Mucosa of descending colon (tissue), 3 donors: ENCODE data around the gene TWSG1. TPM values are rescaled to one million over a fixed set of nuclear protein-coding genes. Genes with fewer than 3 reads are reported as not detected.

Experiments
- ATAC-seq: fragments of 200-7000 bp; cut with Tn5 transposase; one replicate; pipeline ENCODE4 v1.9.1; 2020; ENCODE audit warnings: mild to moderate bottlenecking, moderate library complexity
- DNase-seq, 3 donors: peaks; one replicate each; pipeline ENCODE4 v3.0.0-alpha.2; 2020
- H3K36me3 ChIP-seq: fragments of 200-600 bp; one replicate; pipeline ENCODE4 v1.8.0; 2021; ENCODE audit warnings: low read depth, mild to moderate bottlenecking
- H3K4me1 ChIP-seq: fragments of 200-600 bp; one replicate; pipeline ENCODE4 v1.8.0; 2021; ENCODE audit warnings: low read depth, mild to moderate bottlenecking
- H3K4me3 ChIP-seq: fragments of 200-600 bp; one replicate; pipeline ENCODE4 v1.8.0; 2021; ENCODE audit warnings: mild to moderate bottlenecking
- H3K9me3 ChIP-seq: fragments of 200-600 bp; one replicate; pipeline ENCODE4 v1.8.0; 2021; ENCODE audit warnings: mild to moderate bottlenecking
- CTCF ChIP-seq: fragments of 200-600 bp; IDR thresholded peaks from one replicate; pipeline ENCODE4 v1.8.0; 2022; ENCODE audit warnings: antibody characterized with exemption, mild to moderate bottlenecking
- intact Hi-C, 2 donors: fragments of 100-400 bp; cut with DNase I in 1 of 2; cut with micrococcal nuclease in 1 of 2; formaldehyde crosslinking; loops; one replicate each; pipeline versions ENCODE4 v1.11.0 to v1.11.1; 2022; cut with DNase I, micrococcal nuclease
- total RNA-seq, 3 donors: library from RNA; stranded (reverse); fragmentation: NEBNext Ultra II Directional in 2 of 3; extraction: Animal tissue kit (Norgen Biotek cat#: 25700) in 2 of 3; gene quantifications; one replicate each; pipeline versions ENCODE4 v1.2.1 to v1.2.4, GENCODE V29; 2021 to 2023
- donor health status: DM: no; HTN: no; CAD: no; lungs with moderate emphysema.
- donor health status: DM: no; HTN: no; CAD: no.
- donor health status: DM: no; HTN: yes; CAD: no.

Gene TWSG1
- total RNA-seq, 3 donors from 2014 or later, result 10.5 to 45.3 (median 17.8) TPM

DNA sequence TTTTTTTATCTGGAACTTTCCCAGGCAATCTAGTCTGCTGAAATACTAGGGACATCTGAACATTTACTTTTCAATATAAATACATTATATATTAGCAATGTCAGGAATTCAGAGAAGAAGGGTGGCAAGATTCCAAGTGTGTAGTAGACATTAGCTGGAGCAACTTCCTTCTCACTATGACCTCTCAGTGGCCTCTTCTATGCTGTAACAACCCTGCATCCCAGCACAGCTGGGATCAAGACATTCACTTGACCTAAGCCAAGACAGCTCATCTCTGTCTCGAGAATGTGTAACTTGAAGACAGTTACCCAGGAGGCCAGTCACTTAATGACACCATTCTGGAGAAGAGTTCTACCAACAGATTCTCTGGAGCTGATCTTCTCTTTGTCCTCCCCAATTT, 79.0 kb downstream of the TWSG1 start:
- no peaks in the 10 kb centered on the region for H3K36me3 ChIP-seq
- TF ChIP-seq CTCF, result no peak
- ATAC-seq, result no peak
- intact Hi-C loops, result no loop called here
- DNase-seq, result no peak
- H3K9me3 ChIP-seq, result no peaks in the 10 kb centered on the region
- H3K4me3 ChIP-seq, result no peak overlapping the region
- H3K4me1 ChIP-seq, result no peaks in the 10 kb centered on the region

GRCh38 chr18:9416563-9417072, 82.0 kb downstream of the TWSG1 start:
- no peaks in the 10 kb centered on the region for H3K36me3 ChIP-seq
- intact Hi-C loops, result no loop called here
- DNase-seq, result no peak
- no peak overlapping the region for H3K4me3 ChIP-seq
- H3K9me3 ChIP-seq, result no peaks in the 10 kb centered on the region
- no peaks in the 10 kb centered on the region for H3K4me1 ChIP-seq
- no peak for ATAC-seq
- TF ChIP-seq CTCF, result no peak

GRCh38 chr18:9417073-9417851, 82.7 kb downstream of the TWSG1 start:
- H3K4me3 ChIP-seq, result no peak overlapping the region

DNA sequence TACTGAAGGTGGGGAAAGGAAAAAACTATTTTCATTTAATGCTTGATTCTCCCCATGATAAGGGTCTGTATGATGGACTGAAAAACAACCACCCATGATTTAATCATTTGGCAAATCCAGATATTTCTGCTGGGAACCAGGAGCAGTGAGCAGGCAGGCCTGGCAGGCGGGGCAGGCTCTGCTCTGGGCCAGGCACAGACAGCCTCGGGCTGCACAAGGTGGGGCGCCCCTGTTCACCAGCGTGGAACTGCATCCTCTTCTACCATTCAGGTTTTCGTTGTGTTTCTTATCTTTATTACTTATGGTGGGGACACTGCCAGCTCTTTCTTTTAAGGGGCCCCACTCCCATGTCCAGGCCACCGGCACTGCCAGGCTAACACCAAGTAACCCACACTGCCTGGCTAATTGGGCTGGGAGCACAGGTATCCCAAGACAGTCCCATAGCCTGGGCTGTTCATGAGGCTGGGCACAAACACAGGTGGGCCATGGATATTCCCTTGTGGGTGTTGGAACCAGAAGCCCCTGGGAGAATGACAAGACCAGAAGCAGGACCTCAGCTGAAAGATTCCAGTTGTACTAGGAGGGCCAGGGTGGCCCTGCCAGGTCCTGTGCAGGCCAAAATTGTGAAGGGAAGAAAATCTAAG, 83.6 kb downstream of the TWSG1 start:
- Histone ChIP-seq H3K4me3 (no peak overlapping the region), H3K9me3 (no peaks in the 10 kb centered on the region), H3K36me3 (no peaks in the 10 kb centered on the region), H3K4me1 (no peaks in the 10 kb centered on the region)
- TF ChIP-seq CTCF, result no peak
- DNase-seq, result peak in 1 of 3 donors; percentile 41
- ATAC-seq, result peak; percentile 76
- intact Hi-C loops, result no loop called here

More at GRCh38 chr18:9417073-9417851, 82.7 kb downstream of the TWSG1 start:
- no peak for TF ChIP-seq CTCF
- Histone ChIP-seq H3K36me3 (no peaks in the 10 kb centered on the region), H3K9me3 (no peaks in the 10 kb centered on the region), H3K4me1 (no peaks in the 10 kb centered on the region)
- DNase-seq (no peak), ATAC-seq (no peak)
- intact Hi-C loops, result no loop called here

DNA sequence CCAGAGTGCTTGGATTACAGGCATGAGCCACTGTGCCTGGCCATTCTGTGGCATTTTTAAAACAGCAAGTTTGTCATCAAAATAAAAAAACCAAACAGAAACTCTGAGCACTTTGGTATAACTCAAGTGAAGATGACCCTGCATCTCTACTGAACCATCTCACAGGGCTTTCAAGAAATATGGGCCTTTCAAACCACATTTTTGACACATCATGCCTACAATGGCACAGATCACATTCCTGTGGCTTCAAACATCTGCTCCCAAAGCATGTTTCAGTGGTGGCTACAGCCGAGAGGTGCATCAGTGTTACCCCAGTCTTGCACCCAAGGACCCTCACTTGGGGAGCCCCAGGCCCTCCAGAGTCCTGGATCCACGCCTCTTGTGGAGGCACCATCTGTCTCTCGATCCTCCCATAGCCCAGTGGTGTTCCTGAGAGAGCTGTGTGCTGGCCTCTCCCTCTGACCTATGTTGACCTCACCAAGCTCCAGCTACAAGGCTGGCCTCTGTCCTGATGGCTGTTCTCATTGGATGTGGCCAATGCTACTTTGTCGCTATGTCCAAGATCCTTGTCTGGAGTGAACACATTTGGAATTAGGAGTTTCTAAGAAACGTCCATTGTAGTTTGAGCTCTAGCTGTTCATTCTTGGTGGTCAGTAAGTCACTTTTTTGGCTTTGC, 85.5 kb downstream of the TWSG1 start:
- DNase-seq, result no peak

More for the DNA sequence above, 85.5 kb downstream of the TWSG1 start:
- no peaks in the 10 kb centered on the region for H3K9me3 ChIP-seq
- intact Hi-C loops, result no loop called here
- TF ChIP-seq CTCF, result no peak
- no peak for ATAC-seq
- H3K4me1 ChIP-seq, result no peaks in the 10 kb centered on the region
- no peaks in the 10 kb centered on the region for H3K36me3 ChIP-seq
- H3K4me3 ChIP-seq, result no peak overlapping the region
